ENCODE data around the gene PIAS1.

The PIAS1 gene

DNA sequence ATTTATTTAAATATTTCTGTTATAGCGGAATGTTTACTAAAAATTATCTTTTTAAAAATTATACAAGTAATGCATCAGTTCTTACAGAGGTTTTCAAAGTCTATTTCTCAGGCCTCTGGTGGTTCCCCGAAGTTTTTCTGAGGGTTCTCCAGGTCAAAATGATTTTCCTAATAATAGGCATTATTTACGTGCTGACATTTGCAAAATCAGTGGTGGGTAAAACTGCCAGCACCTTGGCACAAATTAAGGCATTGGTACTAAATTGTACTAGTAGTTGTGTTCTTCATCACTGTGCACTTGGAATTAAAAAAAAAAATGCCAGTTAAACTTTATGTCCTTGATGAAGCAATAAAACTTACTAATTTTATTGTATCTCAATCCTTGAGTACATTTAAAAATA, 9.5 kb downstream of the PIAS1 start:
- no peak for DNase-seq

DNA sequence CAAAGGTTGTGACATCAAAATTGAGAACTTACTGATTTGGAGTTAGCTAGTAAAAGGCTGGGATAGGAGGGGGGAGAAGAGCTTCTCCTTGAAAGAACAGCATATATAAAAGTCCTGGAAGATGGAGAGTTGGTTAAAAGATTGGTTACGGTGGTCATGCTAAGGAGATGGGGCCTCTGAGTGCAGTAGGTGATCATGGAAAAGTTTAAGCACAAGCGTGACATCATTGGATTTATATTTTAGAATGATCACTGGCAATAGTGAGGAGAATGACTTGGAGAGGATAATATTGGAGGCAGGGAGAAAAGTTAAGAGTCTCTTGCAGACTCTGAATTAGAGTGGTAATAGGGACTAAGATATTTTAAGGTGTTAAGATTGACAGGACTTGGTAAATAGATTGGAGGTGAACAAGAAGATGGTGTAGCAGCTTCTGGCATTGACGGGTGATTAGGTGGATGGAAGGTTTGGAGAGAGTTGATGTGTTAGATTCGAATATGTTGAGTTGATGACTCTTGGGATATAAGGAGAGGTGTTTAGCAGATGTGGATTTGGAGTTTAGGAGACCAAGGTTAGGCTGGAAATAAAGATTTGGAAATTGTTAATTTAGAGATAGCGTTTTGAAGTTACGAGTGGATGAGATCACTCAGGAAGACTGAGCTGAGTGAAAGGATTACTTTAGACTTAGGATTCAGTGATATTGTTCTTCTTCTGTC, 19.6 kb downstream of the PIAS1 start:
- DNase-seq, result no peak

DNA sequence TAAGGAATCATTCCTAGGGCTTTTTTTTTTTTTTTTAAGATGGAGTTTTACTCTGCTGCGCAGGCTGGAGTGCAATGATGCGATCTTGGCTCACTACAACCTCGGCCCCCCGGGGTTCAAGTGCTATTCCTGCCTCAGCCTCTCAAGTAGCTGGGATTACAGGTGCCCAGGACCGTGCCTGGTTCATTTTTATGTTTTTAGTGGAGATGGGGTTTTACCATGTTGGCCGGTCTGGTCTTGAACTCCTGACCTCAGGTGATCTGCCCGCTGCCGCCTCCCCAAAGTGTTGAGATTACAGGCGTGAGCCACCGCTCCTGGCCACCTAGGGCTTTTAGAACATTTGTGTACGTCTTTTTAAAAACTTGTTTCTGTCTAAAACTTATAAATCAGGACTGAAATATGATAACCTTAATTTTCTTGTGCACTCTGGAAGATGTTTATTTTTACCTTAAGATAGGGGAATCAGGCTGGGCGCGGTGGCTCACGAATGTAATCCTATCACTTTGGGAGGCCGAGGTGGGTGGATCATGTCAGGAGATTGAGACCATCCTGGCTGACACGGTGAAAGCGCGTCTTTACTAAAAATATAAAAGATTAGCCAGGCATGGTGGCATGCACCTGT, 21.8 kb downstream of the PIAS1 start:
- no peak for DNase-seq

DNA sequence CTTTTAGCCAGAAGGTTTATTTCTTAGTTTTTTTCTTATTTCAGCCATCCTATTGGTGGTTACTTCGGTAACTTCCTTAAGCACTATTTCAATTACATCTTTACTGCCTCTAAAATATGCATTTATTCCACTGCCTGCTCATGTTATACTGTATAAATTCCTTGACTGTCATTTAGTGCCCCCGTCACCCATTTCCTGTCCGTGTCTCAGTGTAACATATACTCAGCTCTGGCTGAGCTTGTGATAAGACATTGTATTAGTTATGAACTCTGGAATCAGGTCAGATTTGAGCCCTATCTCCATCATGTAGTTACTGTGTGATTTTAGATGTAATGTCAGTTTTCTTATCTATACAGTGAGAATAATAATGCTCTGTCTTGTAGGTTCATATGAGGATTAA, 24.2 kb downstream of the PIAS1 start:
- no peak for DNase-seq

DNA sequence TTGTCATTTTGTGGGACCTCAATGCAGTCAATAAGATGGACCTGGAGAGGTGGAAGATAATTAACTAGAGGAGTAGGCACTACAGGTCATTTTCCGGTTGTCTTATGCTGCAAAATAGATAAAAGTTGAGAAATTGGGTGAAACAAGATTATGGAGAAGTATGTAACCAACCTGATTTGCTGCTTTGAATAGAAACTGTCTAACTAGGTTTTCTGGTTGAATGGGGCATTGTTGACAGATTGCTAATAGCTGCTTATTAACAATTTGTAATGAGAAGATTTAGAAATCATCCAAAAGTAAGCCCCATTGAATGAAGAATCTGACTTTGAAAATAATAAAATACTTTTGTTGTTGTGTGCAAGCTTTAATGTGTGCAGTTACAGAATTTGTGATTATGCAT, 26.2 kb downstream of the PIAS1 start:
- no peak for DNase-seq

DNA sequence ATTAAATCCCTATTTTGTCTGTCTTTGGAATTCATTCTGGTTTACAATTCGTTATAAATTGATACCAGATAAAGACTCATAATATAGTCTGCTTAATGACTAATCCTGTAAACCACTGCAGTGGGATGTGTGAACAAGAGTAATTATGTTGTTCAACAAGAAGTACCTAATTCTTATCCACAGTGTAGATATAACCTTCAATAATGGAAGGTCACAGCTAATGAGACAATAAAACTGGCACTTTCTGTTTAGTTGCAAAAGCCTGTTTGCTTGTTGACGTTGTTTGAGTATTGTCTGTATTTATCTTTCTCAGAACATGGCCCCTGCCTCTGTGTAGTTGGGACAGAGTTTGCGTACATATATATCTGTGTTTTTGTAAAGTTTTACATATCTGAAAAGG, 26.7 kb downstream of the PIAS1 start:
- DNase-seq, result no peak

DNA sequence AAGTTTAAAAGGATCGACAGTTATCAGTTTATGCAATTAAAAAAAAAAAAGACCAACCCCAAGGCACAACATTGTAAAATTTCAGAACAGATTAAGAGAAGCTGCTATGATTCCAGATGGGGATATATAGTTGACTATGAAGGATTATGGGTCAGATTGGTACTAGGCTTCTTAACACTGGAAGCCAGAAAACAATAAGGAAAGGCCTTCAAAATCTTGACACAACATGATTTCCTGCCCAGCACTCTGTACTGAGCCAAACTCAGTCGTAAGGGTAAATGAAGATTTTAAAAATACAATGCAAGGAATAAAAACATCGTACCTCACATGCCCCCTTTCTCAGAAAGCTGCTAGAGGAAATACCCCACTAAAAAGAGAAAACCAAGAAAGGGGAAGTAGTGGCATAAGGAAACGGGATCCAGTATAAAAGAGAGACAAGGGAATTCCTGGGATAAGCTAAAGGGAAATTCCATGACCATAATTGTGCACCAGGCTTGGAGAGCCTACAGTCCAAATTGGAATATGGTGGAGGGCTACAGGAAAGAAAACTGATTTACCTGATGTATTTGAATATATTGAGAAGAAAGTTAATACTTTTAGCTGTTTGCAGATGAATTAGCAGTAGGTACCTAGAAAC, 27.9 kb downstream of the PIAS1 start:
- DNase-seq, result no peak

DNA sequence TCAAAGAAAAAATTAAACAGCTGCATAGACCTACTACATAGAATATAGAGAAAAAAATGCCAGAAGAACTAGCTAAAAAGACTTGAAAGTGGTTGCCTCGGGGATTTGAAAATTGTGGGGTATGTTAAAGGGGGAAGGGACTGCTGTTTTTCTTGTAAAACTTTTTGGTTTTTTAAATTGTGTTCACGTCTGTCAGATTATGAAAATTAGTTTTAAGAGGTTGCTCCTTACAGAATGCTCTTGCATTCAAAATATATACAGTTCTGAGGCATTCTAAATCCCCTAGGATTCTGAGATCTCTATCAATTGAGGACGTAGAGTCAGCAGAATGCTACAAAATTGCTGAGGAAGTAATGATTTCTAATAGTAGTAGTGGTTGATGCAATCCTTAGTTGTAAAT, 28.6 kb downstream of the PIAS1 start:
- DNase-seq, result no peak

DNA sequence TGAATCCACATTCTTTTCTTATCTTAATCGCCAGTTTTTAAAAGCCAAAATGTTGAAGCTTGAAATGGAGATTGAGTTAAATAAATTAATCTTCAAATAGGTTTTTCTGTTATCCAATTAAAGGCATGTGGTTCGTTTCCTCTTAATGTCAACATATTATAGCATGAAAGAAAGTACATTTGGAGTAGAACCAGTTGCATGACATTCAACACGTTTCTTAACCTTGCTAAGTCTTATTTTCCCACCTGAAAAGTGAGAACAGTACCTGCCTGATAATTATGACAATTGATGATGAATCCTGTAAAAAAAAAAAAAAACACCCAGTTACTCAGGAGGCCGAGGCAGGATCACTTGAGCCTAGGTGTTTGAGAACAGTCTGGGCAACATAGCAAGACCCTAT, 29.3 kb downstream of the PIAS1 start:
- no peak for DNase-seq

DNA sequence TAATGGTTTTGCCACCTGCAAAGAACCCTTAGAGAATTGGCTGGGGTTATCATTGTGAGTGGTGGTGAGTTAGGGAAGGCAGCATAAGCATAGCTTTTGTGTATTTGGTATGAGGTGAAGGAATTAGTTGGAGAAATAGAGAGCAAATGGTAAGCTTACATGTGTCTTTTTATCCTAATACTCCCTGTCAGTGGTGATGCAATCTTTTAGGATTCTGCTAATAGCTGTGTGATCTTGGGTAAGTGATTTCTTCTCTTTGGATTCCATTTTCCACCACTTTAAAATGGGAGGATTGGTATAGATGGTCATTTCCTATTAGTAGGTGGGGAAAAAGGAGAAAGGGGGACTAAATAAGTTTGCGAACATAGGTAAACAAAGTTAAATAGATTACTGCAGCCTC, 30.9 kb downstream of the PIAS1 start:
- no peak for DNase-seq

DNA sequence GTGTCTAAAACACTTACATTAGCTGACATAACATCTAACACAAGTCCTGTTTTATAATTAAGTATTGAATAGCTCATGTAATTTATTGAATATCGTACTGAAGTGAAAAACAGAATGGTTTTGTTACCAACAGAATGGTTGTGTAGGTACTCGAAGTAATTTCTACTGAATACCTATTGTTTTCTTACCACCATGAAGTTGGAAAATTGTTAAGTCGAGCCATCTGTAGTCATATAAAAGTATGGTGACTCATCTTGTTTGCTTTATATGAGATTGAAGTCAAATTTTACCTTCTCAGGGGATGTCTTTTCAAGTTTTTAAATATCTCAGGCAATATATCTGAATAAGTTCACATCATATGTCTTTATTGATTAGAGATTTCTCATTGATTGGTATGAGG, 37.6 kb downstream of the PIAS1 start:
- DNase-seq, result no peak

DNA sequence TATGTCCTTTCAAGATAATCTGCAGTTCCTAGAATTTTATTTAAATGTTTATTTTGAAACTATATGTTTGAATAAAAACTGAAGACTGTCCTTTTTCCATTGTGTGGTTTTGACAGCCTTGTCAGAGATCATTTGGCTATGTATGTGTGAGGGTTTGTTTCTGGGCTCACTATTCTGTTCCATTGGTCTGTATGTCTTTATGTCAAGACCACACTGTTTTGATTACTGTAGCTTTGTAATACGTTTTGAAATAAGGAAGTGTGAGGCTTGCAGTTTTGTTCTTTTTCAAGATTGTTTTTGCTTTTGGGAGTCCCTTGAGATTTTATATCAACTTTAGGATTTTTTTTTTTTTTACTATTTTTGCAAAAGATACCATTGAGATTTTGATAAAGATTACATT, 42.0 kb downstream of the PIAS1 start:
- DNase-seq, result no peak

DNA sequence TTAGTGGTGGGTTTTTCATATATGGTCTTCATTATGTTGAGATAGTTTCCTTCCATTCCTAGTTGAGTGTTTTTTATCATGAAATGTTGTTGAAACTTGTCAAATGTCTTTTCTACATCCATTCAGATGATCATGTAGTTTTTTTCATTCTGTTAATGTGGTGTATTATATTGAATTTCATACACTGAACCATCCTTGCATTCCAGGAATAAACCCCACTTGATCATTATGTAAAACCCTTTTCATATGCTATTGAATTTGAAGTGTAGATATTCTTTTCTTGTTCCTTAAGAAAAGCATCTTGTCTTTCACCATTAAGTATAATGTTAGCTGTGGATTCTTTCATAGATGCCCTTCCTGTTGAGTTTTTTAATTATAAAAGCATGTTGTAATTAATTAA, 42.9 kb downstream of the PIAS1 start:
- DNase-seq, result no peak

DNA sequence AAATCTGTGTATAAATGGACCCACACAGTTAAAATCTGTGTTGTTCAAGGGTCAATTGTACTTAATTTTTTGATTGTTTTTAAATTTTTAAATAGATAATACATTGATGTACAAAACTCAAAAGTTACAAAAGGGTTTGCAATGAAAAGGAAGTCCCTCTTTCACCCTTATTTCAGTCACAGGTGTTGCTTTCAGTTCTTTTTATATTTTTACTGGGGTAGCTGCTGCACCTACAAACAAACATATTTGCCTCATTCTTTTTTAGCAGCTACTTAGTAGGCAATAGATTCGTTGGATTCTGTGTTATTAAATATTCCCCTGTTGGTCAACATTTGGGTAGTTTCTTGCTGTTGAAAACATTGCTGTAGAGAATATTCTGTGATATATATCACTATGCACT, 44.4 kb downstream of the PIAS1 start:
- DNase-seq, result no peak

DNA sequence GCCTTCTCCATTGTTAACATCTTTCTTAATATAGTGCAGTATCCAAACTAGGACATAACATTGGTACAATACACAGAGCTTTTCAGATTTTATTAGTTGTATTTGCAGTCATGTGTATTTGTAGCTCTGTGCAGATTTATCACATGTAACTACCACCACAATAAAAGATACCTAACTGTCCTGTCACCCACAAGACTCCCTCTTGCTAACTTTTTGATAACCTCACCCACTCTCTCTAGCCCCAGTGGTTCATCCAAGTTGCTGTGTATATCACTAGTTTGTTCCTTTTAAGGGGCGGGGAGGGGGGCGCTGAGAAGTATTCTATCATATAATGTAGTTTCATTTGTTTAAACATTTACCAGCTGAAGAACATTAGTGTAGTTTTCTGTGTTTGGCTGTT, 46.1 kb downstream of the PIAS1 start:
- DNase-seq, result no peak

DNA sequence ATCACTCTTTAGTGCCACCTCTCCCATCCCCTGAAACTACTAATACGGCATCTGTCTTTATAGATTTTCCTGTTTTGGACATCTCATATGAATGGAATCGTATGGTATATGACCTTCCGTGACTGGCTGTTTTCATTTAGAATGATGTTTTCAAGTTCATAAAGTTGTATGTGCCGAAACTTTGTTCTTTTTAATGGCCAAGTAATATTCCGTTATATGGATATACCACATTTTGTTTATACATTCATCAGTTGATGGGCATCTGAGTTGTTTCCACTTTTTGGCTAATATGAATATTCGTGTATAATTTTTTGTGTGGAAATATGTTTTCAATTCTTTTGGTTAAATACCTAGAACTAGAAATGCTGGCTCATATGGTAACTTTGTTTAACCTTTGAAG, 49.5 kb downstream of the PIAS1 start:
- no peak for DNase-seq

DNA sequence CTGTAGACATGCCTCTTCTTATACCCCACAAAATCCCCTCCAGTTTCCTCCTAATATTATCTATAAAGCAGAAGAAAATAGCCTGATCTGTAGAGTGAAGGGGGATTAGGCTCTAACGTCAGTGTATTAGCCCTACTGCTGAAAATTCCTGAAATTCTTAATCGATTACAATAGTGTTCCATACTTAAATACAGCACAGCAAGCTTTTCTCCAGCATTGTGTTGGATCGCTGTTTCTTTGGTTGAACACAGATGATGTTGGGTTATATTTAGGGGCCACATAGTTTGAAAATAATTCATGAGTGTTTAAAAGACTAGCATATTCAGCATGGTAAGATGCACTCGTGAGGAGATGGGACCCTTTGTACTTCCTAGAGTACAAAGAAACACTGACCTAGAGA, 52.5 kb downstream of the PIAS1 start:
- DNase-seq, result peak; percentile 50

DNA sequence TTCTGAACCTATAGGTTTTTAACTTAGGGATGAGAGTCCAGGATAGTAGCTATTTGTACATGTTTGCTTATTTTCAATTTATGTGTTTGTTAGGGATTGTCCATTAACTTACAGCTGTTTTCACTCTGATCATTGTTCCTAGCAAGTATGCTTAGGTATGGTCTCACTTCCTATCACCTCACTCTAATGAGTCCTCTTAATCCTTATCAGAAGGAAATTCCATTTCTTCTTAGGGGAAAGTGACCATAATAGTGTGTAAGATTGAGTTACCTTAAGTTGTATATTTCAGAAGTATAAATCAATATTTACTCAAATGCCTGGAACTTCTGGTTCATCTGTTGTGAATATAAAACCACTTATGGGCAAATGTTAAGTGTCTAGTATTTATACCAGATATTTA, 53.0 kb downstream of the PIAS1 start:
- DNase-seq, result no peak

DNA sequence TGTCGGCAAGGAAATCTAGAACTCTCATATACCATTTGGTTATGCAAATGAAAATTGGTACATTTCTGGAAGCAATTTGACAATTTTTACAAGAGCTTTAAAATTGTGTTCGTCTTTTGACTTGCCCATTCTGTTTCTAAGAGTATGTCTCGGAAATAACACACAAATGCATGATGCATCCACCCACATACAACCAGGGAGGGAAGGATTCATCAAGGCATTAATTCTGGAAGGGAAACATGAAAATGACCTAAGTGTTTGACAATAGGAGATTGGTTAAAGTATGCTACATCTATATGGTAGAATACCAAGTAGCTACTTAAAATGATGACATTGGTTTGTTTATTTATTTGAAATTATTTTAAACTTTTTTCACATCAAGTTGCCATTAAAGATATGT, 58.6 kb downstream of the PIAS1 start:
- no peak for DNase-seq

DNA sequence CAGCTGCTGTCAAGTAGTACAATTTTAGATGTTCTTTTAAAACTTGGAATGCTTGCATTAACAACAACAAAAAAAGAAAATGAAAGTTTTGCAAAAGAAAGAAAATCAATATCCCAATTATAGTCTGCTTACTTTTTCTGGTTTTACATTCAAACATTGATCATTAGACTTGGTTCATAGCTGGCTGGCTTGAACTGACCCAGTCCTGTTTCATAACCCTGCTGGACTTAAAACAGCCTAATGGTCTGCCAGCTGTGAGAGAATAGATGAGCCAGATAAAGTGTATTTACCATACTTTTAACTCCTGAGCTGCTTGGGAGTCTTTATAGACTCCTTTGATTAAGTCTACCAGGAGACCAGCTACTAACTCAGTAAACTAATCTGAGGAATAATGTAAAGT, 59.2 kb downstream of the PIAS1 start:
- DNase-seq, result peak; percentile 30

DNA sequence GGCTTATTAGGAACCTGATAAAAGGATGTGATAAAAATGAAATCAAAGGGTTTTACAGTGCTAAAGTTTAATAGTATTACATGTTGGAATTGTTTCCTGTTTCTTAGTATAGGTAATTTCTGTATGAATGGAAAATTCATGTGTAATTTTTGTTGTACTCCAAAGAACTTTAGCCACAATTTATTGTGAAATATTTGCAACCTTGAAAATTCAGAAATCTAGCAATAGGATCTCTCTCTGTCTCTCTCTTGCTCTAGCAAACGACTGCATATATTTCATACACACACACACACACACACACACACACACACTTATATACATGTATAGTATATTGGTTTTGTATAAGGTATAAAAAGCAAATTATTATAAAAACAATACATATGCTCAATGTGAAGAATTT, 59.6 kb downstream of the PIAS1 start:
- DNase-seq, result peak; percentile 14

DNA sequence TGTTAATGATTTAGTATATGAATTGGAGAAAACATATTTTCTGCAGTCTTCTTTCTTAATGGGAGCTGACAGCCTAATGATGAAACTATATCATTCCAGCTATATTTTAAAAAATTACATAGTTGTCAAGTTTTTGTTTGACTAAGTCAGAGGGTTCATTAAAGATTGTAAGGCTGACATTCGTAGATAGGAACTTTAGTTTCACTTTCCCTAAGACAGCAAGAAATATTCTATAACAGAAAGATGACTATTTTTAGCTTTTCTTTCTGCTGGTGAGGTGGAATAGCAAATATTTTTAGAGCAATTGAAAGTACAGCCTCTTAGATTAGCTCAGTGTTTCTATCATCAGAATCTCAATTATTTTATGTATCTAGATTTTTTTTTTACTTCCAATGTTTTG, 60.2 kb downstream of the PIAS1 start:
- peak; percentile 55 for DNase-seq

DNA sequence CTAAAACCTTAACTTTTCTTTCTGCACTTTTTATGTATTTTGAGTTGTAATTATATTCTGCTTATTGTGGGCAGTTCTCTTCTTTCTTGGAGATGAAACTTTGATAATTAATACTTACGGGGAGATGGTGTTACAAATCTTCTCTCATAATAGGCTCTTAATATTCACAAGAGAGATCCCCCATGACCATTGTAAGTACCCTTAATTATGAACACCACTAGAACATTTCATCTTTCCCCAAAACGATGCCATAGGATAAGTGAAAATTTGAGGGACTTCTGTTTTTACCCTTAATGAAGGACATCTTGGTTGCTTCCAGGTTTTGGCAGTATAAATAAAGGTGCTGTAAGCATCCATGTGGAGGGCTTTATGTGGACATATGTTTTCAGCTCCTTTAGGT, 60.7 kb downstream of the PIAS1 start:
- DNase-seq, result no peak

DNA sequence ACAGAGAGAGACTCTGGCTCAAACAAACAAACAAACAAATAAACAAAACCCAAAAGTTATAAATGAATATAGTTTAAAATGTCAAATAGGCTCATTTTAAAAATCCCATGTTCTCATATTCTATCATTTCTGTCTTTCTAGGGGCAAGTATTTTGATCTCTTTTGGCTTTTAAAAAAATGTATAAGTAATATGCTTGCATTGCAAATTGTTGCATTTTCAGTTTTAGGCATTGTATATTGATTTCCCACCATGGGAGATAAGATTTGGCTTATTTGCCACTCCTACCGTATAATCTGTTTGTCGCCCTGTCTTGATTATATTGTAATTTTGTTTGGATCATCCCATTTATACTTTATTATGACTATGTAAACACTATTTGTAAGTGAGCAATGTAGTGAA, 70.6 kb downstream of the PIAS1 start:
- no peak for DNase-seq

DNA sequence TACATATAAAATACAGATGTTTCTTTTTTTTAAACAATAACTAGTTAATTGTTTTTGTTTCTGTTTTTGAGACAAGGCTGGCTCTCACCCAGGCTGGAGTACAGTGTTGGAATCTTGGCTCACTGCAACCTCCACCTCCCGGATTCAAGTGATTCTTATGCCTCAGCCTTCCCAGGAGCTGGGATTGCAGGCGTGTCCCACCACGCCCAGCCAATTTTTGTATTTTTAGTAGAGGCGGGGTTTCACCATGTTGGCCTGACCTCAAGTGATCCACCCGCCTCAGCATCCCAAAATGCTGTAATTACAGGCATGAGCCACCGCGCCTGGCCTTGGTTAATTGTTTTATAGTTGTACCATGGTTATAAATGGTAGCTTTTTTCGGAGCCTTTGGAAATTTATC, 72.3 kb downstream of the PIAS1 start:
- no peak for DNase-seq

Measured in HCEC 1CT (cell line).